Stimulated activated CD4-positive, alpha-beta T cell treated with anti-CD3 and anti-CD28 coated beads, Interleukin-15, amount 100 ng/mL, for 48 hours (primary cell): Measurements from ENCODE around the gene BTF3L4.
"Not testable (repeated sequence)": the region's sequence is repeated elsewhere in the genome, so short reads cannot be mapped to it uniquely, and the experiment has no call there.

Source experiments
- DNase-seq, 2 donors: peaks; one replicate each; pipeline ENCODE4 v3.0.0-alpha.2; 2020; ENCODE audit warnings: low read depth in 2 of 2

BTF3L4 gene

GRCh38 chr1:52055066-52055865 lies 829 bp upstream of the BTF3L4 start, which contains the start of gene TXNDC12:
TXNDC12 (minus strand) TSS chr1:52055191; CDS start chr1:52055096, 95 bp downstream.
- peak; percentile 43 to 55 for DNase-seq

DNA sequence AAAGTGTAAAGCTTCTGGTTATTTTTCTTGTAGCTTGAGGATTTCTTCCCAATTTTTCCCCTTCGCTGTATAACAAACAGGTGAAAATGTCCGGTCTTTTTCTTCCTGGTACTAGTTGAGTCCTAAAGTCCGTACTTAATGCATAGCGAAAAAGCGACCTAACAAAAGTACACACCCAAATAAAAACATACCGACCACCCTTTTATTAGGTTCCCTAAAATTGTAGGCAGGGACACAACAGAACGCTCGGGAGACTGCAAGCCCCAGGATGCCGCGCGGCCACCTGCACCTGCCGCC lies 281 bp upstream of the BTF3L4 start:
- no peak for DNase-seq

- DNase-seq = no peak
Measured at GRCh38 chr1:52056937-52057231, 789 bp downstream of the BTF3L4 start.

DNA sequence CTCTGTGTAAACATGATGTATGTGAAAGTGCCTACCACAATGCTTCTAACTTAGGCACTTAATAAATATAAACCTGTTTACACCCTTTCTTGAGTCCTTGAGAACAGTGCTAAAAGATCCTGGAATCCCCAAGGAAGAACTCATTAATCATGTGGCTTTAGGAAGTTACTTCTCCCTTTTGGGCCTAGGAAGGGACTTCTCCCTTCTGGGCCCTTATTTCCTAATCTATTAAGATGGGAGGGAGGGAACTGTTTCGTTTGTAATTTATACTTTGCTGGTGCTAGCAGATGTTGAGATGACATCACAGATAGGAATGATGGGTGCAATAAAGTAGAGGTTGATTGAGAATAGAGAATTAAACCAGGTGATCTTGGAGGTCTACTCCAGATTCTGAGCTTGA lies 1.2 kb downstream of the BTF3L4 start:
- no peak for DNase-seq

DNA sequence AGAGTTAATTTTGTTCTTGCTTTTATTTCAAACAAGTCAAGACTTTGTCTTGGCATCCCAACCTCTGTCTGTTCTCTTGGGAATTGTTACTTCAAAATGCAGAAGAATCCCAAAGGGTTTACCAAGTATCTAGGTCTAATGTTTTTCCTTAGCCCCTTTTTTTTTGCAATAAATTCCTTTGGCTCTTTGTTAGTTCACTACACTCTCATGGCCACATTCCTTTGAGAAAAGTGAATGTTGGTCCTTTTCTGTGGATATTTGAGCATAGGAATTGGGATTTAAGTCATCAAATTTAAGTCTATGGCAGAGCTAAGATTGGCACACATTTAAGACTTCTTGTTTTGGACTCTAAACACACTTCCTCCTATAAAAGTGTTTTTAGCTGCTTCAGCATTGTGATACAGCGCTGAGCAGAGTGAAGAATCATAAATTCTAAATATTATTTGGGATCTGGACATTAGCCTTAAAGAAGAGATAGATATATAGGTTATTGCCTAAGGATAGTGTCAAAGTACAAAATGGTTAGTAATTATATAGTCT lies 1.9 kb downstream of the BTF3L4 start:
- DNase-seq = no peak

- DNase-seq = no peak
Measured at GRCh38 chr1:52059321-52059720, 3.2 kb downstream of the BTF3L4 start.

- no peak for DNase-seq
Measured at GRCh38 chr1:52059888-52060287, 3.8 kb downstream of the BTF3L4 start.

GRCh38 chr1:52060822-52061221 lies 4.7 kb downstream of the BTF3L4 start:
- DNase-seq = no peak

DNA sequence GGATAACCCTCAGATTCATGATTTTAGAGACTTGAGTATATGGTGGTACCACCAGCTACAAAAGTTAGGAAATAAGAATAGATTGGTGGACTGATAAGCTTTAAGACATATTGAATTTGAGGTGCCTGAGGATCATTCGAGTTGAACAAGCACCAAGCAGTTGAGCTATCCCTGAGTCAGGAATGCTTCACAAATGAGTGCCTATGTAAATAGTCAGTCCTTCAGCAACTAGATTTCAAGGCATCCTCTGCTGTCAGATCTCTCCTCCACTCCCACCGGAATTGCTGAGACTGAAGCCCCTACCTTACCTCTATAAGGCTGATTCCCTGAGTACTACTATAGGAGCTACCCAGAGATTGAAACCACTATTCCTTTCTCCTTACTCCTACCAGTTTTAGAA lies 7.1 kb downstream of the BTF3L4 start:
- DNase-seq = no peak

GRCh38 chr1:52070704-52071103 lies 14.6 kb downstream of the BTF3L4 start:
- no peak for DNase-seq

DNA sequence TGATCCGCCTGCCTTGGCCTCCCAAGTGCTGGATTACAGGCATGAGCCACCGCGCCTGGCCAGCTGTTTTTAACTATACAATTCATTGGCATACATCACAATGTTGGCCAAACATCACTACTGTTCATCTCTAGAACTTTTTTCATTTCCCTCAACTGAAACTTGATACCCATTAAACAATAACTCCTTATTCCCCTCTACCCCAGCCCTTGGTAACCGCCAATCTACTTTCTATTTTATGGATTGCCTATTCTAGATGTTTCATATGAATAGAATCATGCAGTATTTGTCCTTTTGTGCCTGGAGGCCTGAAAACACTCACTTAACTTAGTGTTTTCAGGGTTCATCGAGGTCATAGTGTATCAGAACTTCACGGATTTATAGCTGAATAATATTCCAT lies 16.2 kb downstream of the BTF3L4 start:
- DNase-seq = no peak

DNA sequence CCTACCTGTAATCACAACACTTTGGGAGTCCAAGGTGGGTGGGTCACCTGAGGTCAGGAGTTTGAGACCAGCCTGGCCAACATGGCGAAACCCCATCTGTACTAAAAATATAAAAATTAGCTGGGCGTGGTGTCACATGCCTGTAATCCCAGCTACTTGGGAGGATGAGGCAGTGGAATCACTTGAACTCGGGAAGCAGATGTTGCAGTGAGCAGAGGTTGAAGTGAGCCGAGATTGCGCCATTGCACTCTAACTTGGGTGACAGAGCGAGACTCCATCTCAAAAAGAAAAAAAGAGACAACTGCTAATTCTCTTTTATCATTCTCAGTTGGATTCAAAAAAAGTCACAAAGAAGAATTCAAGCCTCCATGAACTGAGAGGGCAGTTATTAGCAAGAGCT lies 21.2 kb downstream of the BTF3L4 start:
- DNase-seq = not testable (repeated sequence)

DNA sequence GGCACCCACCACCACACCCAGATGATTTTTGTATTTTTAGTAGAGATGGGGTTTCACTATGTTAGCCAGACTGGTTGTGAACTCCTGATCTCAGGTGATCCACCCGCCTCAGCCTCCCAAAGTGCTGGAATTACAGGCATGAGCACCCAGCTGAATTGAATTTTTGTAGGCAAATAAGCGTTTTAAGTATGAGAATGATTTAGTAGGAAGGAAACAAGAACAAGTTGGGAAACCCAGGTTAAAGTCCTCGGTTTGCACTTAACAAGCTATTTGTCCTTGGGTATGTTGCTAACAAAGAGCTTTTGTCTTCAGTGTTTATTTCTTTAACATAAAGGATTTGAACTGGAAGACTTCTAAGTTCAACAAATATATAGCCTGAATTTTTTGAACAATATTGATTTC lies 23.9 kb downstream of the BTF3L4 start:
- DNase-seq = no peak

- not testable (repeated sequence) for DNase-seq
Measured at GRCh38 chr1:52087892-52088291, 31.8 kb downstream of the BTF3L4 start.

GRCh38 chr1:52094300-52094699 lies 38.2 kb downstream of the BTF3L4 start:
- DNase-seq = not testable (repeated sequence)

DNA sequence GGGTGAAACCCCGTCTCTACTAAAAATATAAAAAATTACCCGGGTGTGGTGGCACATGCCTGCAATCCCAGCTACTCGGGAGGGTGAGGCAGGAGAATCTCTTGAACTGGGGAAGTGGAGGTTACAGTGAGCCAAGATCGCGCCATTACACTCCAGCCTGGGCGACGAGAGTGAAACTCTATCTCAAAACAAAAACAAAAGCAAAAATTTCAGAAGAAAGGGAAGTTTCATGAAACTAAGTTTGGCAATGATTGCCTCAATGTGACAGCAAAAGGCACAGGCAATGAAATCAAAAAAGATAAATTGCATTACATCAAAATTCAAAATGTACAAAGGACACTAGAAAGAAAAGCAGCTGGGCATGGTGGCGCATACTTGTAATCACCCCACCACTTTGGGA lies 40.1 kb downstream of the BTF3L4 start:
- no peak for DNase-seq

DNA sequence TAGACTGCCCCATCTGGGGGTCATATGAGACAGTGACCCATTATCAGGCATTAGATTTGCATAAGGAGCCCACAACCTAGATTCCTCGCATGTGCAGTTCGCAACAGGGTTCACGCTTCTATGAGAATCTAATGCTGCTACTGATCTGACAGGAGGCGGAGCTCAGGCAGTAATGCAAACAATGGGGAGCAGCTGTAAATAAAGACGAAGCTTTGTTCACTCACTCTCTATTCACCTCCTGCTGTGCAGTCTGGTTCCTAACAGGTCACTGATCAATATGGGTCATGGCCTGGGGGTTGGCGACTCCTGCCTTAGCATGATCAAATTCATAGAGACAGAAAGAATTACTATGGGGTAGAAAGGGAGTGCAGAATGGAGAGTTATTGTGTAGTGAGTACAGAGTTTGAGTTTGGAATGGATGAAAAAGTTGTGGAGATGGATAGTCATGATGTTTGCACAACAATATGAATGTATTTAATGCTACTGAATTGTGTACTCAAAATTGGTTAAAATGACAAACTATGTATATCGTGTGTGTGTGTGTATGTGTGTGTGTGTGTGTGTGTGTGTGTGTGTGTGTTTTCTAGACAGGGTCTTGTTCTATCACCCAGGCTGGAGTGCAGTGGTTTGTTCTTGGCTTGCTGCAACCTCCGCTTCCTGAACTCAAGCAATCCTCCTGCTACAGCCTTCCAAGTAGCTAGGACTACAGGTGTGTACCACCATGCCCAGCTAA lies 42.2 kb downstream of the BTF3L4 start:
- DNase-seq = no peak

DNA sequence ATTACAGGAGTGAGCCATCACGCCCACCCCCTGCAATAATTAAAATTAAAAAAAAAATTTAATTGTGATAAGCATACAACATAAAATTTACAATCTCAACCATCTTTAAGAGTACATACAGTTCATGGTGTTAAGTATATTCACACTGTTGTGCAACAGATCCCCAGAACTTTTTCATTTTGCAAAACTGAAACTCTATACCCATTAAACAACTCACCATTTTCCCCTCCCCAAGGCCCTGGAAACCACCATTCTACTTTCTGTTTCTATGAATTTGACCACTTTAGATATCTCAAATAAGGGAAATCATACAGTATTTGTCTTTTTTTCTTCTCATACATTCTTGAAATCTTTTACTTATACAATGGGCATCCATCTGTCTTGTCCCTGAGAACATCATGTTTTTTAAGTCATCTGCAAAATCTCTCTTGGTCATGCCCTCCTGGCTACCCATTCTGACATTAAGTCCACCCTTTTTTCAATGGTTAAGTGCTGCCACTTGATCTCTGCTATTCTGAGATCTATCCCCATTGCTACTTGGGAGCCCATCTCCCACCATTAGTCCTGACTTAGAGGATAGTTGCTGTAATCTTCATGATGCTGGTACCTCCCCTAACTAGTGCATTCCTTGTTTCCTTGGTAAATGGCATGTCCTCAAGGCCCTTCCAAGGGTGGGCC lies 46.4 kb downstream of the BTF3L4 start:
- DNase-seq = no peak

- no peak for DNase-seq
Measured at GRCh38 chr1:52111492-52111891, 55.4 kb downstream of the BTF3L4 start.

DNA sequence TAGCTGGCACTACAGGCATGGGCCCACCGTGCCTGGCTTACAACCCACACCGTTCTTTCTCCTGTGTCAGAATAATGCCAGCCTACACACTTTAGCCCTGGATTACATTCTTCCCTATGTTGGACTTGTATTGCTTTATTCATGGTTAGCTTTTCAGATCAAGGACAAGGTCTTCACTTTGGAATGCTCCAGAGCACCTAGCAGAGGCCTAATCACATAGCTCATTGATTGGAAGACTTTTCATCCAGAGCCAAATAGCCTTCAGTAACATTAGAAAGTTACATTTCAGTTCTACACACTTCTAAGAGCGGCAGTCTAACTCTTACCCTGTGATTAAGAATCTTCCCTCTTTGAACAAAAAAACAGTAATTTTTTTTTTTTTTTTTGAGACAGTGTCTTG lies 56.4 kb downstream of the BTF3L4 start:
- no peak for DNase-seq

GRCh38 chr1:52119301-52120079 lies 63.4 kb downstream of the BTF3L4 start:
- no peak for DNase-seq

GRCh38 chr1:52122384-52122783 lies 66.3 kb downstream of the BTF3L4 start:
- no peak for DNase-seq
